Hepatocyte (in vitro differentiated cells): ENCODE data around the gene NPC1. TPM values are rescaled to one million over a fixed set of nuclear protein-coding genes. Genes with fewer than 3 reads are reported as not detected.

Experiments
- DNase-seq: peaks from one replicate; pipeline ENCODE4 v3.0.0-alpha.2; 2016; ENCODE audit warnings: low spot score
- H2AFZ ChIP-seq: fragments of 200-600 bp; sonication (generic); 2 replicates; pipeline ENCODE4 v1.6.0; 2016; ENCODE audit warnings: antibody characterized with exemption, mild to moderate bottlenecking
- H3K27ac ChIP-seq: fragments of 200-600 bp; sonication (generic); 2 replicates; pipeline ENCODE4 v1.5.1; 2016; ENCODE audit warnings: mild to moderate bottlenecking
- H3K27me3 ChIP-seq: fragments of 200-600 bp; sonication (generic); 2 replicates; pipeline ENCODE4 v1.6.1; 2016
- H3K36me3 ChIP-seq: fragments of 200-600 bp; sonication (generic); replicated peaks from 2 replicates; pipeline ENCODE4 v1.5.1; 2016; ENCODE audit warnings: low read depth; ENCODE audit not compliant: insufficient read depth
- H3K4me1 ChIP-seq: fragments of 200-600 bp; sonication (generic); 2 replicates; pipeline ENCODE4 v1.5.1; 2016; ENCODE audit warnings: mild to moderate bottlenecking, moderate library complexity; ENCODE audit not compliant: insufficient read depth
- H3K4me2 ChIP-seq: fragments of 200-600 bp; sonication (generic); 2 replicates; pipeline ENCODE4 v1.6.0; 2016
- H3K4me3 ChIP-seq: fragments of 200-600 bp; sonication (generic); 2 replicates; pipeline ENCODE4 v1.5.1; 2016; ENCODE audit warnings: mild to moderate bottlenecking
- H3K79me2 ChIP-seq: fragments of 200-600 bp; sonication (generic); 2 replicates; pipeline ENCODE4 v1.6.0; 2017; ENCODE audit warnings: mild to moderate bottlenecking
- H3K9me2 ChIP-seq: fragments of 200-600 bp; sonication (generic); replicated peaks from 2 replicates; pipeline ENCODE4 v1.6.0; 2017; ENCODE audit warnings: mild to moderate bottlenecking; ENCODE audit not compliant: insufficient read depth
- H3K9me3 ChIP-seq: fragments of 200-600 bp; sonication (generic); 2 replicates; pipeline ENCODE4 v1.5.1; 2016; ENCODE audit warnings: low read depth, mild to moderate bottlenecking
- H4K20me1 ChIP-seq: fragments of 200-600 bp; sonication (generic); 2 replicates; pipeline ENCODE4 v1.6.0; 2016; ENCODE audit warnings: mild to moderate bottlenecking; ENCODE audit not compliant: insufficient read depth, poor library complexity, severe bottlenecking
- EZH2 ChIP-seq: fragments of 200-600 bp; sonication (generic); IDR thresholded peaks from 2 replicates; pipeline ENCODE4 v1.6.1; 2016; ENCODE audit warnings: antibody characterized with exemption, mild to moderate bottlenecking, borderline replicate concordance
- EZH2phosphoT487 ChIP-seq: fragments of 200-600 bp; sonication (generic); IDR thresholded peaks from one replicate; pipeline ENCODE4 v1.6.1; 2018; ENCODE audit warnings: antibody characterized with exemption, mild to moderate bottlenecking, low read depth, moderate library complexity; ENCODE audit not compliant: unreplicated experiment, severe bottlenecking
- WGBS: methylation state at CpG from one replicate; pipeline ENCODE4 v1.1.6; 2016; ENCODE audit warnings: low lambda C conversion rate; ENCODE audit errors: missing lambda C conversion rate; 5-methylcytosine and 5-hydroxymethylcytosine counted together
- polyA plus RNA-seq: library from polyadenylated mRNA; unstranded; fragments of >200 nt; fragmentation: Nextera tagmentation; extraction: Ambion mirVana; gene quantifications from 2 replicates; pipeline ENCODE4 v1.2.1, GENCODE V29; 2016
- total RNA-seq: library from RNA; depleted of rRNA; stranded (reverse); fragments of >200 nt; gene quantifications from 2 replicates; pipeline ENCODE4 v1.2.3, GENCODE V29; 2014
- TF ChIP-seq, protein P1 (sequence below): fragments of 200-600 bp; sonication (generic); IDR thresholded peaks from 2 replicates; pipeline ENCODE4 v1.5.1; 2016; ENCODE audit warnings: antibody characterized with exemption, mild to moderate bottlenecking; ENCODE audit not compliant: poor library complexity

The NPC1 gene
- total and polyA plus RNA-seq, 2 experiments from 2014 or later = 54.0 to 77.2 TPM

DNA sequence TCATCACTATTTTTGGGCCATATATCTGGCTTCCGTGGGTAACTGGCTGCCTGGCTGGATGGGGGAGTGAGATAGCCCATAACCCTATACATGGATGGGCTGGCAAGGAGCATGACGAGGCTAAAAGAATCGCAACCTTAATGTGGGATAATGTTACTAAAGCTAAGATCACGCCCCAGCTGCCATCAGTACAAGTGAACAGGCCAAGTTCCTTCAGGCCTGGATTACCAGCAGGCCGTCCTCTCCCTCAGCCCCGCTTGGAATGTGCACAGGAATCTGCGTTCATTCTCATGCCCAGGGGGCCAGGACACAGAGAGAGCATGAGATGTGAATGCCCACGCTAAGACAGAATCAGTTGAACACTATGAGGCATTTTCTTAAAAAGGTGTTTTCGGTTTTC is 48.3 kb downstream of the NPC1 start:
- Histone ChIP-seq H3K27me3 (no peaks in the 10 kb centered on the region), H3K79me2 (no peaks in the 10 kb centered on the region), H2AFZ (no peak overlapping the region), H3K4me2 (no peak overlapping the region), H4K20me1 (no peaks in the 10 kb centered on the region), H3K27ac (peak overlapping the region; percentile 37), H3K9me3 (no peaks in the 10 kb centered on the region), H3K9me2 (no peaks in the 10 kb centered on the region), H3K36me3 (peaks cover 6% of the 10 kb centered on the region), H3K4me1 (peaks cover 21% of the 10 kb centered on the region), H3K4me3 (no peak overlapping the region)
- TF ChIP-seq EZH2 (no peak), EZH2phosphoT487 (no peak)
- TF ChIP-seq, protein P1, sequence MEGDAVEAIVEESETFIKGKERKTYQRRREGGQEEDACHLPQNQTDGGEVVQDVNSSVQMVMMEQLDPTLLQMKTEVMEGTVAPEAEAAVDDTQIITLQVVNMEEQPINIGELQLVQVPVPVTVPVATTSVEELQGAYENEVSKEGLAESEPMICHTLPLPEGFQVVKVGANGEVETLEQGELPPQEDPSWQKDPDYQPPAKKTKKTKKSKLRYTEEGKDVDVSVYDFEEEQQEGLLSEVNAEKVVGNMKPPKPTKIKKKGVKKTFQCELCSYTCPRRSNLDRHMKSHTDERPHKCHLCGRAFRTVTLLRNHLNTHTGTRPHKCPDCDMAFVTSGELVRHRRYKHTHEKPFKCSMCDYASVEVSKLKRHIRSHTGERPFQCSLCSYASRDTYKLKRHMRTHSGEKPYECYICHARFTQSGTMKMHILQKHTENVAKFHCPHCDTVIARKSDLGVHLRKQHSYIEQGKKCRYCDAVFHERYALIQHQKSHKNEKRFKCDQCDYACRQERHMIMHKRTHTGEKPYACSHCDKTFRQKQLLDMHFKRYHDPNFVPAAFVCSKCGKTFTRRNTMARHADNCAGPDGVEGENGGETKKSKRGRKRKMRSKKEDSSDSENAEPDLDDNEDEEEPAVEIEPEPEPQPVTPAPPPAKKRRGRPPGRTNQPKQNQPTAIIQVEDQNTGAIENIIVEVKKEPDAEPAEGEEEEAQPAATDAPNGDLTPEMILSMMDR = no peak
- no peak for DNase-seq
- 83% methylated on average over 9 of the region's 9 CpGs for WGBS

DNA sequence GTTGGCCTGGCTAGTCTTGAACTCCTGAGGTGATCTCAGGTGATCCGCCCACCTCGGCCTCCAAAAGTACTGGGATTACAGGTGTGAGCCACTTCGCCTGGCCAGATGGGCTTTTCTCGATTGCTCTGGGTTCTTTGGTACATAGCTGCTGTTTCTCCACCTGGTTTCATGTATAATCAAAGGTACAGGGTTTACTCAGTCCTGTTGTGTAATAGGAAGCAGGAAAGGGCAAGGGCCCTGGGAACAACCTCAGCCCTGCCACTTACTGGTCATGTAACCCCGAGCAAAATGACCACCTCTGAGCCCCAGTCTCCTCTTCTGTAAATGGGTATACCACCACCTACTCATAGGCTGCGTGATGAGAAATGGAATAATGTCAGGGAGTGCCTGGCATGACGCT is 49.0 kb downstream of the NPC1 start:
- Histone ChIP-seq H3K9me3 (no peaks in the 10 kb centered on the region), H3K4me3 (no peak overlapping the region), H3K36me3 (peaks cover 6% of the 10 kb centered on the region), H3K4me1 (peaks cover 21% of the 10 kb centered on the region), H3K9me2 (no peaks in the 10 kb centered on the region), H4K20me1 (no peaks in the 10 kb centered on the region), H3K4me2 (no peak overlapping the region), H3K27me3 (no peaks in the 10 kb centered on the region), H3K27ac (no peak overlapping the region), H2AFZ (no peak overlapping the region), H3K79me2 (no peaks in the 10 kb centered on the region)
- WGBS = 93% methylated on average over 7 of the region's 7 CpGs
- TF ChIP-seq, protein P1 = no peak
- TF ChIP-seq EZH2phosphoT487 = no peak
- no peak for DNase-seq

DNA sequence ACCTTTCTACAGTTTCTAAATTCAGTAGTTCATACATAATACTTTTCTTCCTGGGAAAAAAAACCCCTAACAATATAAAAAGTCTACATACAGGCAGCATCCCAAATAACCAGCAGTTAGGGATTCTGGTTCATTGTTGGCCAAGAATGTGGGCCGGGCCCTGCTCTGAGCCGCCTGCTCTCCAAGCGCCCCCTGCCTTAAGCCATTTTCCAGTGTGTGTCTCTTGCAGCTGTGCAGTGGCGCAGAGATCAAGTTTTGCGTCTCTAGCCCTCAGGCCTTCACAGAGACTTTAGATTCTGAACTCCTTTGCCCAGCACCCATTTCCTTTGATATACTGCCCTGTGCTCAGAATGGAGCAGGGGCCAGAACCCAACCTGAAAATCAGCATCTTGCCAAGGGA is 50.1 kb downstream of the NPC1 start:
- Histone ChIP-seq H3K9me3 (no peaks in the 10 kb centered on the region), H3K9me2 (no peaks in the 10 kb centered on the region), H3K36me3 (peaks cover 6% of the 10 kb centered on the region), H3K27me3 (no peaks in the 10 kb centered on the region), H2AFZ (no peak overlapping the region), H3K79me2 (no peaks in the 10 kb centered on the region), H3K27ac (no peak overlapping the region), H3K4me1 (peaks cover 15% of the 10 kb centered on the region), H4K20me1 (no peaks in the 10 kb centered on the region), H3K4me2 (no peak overlapping the region), H3K4me3 (no peak overlapping the region)
- DNase-seq = no peak
- WGBS = 83% methylated on average over 5 of the region's 5 CpGs
- TF ChIP-seq EZH2 (no peak), EZH2phosphoT487 (no peak)
- TF ChIP-seq, protein P1 = no peak

DNA sequence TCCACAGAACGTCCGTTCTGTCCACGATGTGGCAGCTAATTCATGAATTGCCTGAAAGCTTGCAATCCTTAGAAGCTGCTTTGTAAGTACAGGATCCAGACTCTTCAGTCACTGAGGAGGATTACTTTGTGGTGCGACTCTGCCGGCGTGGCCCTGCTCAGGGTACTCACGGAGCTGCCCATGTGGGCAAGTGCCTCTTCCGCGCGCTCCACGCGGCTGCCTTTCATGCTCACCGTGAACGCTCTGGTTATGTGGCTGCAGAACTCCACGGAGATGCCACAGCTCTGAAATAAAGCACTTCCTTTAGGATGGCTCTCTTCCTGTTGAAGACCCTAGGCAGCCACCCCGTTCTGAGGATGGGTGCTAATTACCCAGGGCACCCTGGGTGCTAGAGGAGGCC is 52.0 kb downstream of the NPC1 start:
- peaks cover 8% of the 10 kb centered on the region for H3K4me1 ChIP-seq
- 97% methylated on average over 16 of the region's 16 CpGs for WGBS
- H3K4me3 ChIP-seq = no peak overlapping the region
- no peaks in the 10 kb centered on the region for H3K79me2 ChIP-seq
- H3K27me3 ChIP-seq = no peaks in the 10 kb centered on the region
- no peaks in the 10 kb centered on the region for H3K9me2 ChIP-seq
- H3K36me3 ChIP-seq = peaks cover 6% of the 10 kb centered on the region
- H4K20me1 ChIP-seq = no peaks in the 10 kb centered on the region
- H3K4me2 ChIP-seq = no peak overlapping the region
- no peak for DNase-seq
- no peaks in the 10 kb centered on the region for H3K9me3 ChIP-seq
- H2AFZ ChIP-seq = no peak overlapping the region
- TF ChIP-seq, protein P1 = no peak
- TF ChIP-seq EZH2 (no peak), EZH2phosphoT487 (no peak)
- no peak overlapping the region for H3K27ac ChIP-seq
